ENCODE results near the gene PPP1R13L.

- TF ChIP-seq EZH2 (IDR thresholded peaks at IDR 0.05; ENCODE audit: insufficient read depth, low read length) (no peak), CTCF (IDR thresholded peaks at IDR 0.05; ENCODE audit: insufficient read depth, low read depth, low read length) (no peak)
Measured at GRCh38 chr19:45344621-45345505, 60.0 kb downstream of the PPP1R13L start.

Data from astrocyte (in vitro differentiated cells and primary cell).